ENCODE data around the gene GPC1.

GPC1 gene

GRCh38 chr2:240438810-240439697 is 3.6 kb downstream of the GPC1 start:
- no peak for DNase-seq (ENCODE audit: low read depth)
- H3K4me3 ChIP-seq (ENCODE audit: low read depth, low read length): peak overlapping the region; percentile 62

GRCh38 chr2:240439698-240440151 is 4.3 kb downstream of the GPC1 start:
- no peak for DNase-seq (ENCODE audit: low read depth)
- H3K4me3 ChIP-seq (ENCODE audit: low read depth, low read length): no peak overlapping the region

DNA sequence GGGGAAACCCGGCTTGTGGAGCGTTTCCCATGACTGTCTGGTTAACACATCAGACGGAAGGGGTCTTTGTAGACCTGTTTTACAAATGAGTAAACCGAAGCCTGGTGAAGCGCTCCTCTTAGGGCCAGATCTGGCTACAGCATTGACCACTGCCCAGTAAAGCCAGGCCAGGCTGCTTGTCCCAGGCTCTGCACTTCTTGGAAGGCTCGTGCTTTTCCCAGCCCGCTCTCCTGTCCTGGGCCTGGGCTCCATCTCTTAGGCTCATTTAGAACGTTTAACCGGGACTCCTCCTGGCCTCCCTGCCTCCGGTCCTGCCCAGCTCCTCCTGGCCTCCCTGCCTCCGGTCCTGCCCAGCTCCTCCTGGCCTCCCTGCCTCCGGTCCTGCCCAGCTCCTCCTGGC is 4.8 kb downstream of the GPC1 start:
- DNase-seq (ENCODE audit: low read depth): no peak
- H3K4me3 ChIP-seq (ENCODE audit: low read depth, low read length): no peak overlapping the region

DNA sequence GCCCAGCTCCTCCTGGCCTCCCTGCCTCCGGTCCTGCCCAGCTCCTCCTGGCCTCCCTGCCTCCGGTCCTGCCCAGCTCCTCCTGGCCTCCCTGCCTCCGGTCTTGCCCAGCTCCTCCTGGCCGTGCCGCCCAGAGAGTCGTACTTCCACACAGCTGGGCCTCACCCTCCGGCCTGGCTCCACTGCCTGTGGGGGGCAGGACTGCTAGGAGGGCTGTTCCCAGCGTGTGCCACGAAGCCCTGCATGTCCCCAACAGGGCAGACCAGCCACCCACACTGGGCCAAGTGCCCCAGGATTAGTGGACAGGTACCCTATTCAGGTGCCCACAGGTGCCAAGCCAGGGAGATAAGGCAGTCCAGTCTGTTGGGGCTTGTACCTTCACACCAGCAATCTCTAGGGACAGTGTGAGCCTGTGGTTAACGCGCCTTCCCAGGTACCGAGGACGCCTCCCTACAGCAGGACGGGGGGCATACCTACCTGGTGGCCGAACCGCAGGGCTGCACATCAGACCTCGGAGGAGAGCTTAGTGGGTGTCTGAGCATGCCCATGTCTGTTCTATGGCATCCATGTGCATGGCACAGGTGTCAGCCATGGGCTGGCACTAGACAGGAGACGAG is 5.3 kb downstream of the GPC1 start:
- no peak for DNase-seq (ENCODE audit: low read depth)
- no peak overlapping the region for H3K4me3 ChIP-seq (ENCODE audit: low read depth, low read length)

- H3K4me3 ChIP-seq (ENCODE audit: low read depth, low read length): no peak overlapping the region
- DNase-seq (ENCODE audit: low read depth): no peak
Measured at GRCh38 chr2:240441326-240441992, 6.0 kb downstream of the GPC1 start.

DNA sequence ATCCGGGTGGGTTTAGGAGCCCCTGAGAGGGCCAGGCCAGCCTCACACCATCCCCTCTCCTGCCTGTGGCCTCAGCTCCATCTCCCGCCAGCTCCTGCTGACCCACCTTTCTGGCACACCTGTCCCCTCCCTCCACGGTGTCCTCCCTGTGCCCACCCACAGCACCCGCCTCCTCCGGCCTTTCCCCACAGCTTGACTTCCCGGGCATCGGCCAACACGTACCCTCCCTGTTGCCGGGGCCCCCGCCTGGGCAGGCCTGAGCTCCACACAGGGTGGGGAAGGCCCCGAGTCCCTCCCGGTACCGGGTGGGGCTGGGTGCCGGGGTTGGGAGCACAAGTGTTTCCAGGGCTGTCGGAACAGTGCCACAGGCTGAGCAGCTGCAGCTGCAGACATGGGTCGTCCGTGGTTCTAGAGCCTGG is 6.5 kb downstream of the GPC1 start:
- H3K4me3 ChIP-seq (ENCODE audit: low read depth, low read length): no peak overlapping the region
- no peak for DNase-seq (ENCODE audit: low read depth)

DNA sequence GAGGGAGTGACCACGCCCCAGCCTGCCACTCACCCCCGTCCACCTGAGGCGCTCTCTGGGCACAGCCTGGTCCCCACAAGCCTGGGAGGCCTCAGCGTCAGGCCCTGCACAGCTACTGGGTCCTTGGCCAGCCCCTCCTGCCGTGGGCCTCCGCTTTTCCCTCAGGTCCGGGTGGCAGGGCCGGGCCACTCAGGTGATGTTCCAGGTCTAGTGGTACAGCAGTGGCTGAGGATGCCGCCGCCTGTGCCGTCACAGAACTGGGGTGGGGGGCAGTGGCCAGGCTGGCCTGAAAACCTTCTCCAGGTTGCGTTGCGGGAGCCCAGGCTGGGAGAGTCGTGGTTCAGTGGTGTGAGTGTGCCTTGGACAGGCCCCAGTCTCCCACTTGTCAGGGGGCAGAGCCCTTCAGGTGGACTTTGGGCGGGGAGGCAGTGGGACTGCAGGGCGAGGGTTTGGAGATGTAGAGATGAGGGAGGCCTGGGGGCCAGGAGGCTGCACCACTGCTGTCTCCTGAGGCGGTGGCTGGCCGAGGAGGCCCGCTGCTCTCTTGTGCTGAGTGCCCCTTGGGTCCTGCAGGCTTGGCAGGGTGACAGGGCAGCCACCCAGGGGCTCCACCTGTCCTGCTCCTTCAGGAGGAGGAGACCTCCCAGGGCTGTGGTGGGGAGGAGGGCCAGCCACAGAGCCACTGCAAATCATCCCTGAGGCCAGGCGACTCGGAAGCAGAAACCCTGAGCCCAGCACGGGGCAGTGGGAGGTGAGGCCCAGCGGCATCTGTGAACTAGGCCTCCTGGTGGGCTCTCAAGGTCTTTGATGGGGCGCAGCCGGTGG is 7.6 kb downstream of the GPC1 start:
- H3K4me3 ChIP-seq (ENCODE audit: low read depth, low read length): no peak overlapping the region
- DNase-seq (ENCODE audit: low read depth): no peak

DNA sequence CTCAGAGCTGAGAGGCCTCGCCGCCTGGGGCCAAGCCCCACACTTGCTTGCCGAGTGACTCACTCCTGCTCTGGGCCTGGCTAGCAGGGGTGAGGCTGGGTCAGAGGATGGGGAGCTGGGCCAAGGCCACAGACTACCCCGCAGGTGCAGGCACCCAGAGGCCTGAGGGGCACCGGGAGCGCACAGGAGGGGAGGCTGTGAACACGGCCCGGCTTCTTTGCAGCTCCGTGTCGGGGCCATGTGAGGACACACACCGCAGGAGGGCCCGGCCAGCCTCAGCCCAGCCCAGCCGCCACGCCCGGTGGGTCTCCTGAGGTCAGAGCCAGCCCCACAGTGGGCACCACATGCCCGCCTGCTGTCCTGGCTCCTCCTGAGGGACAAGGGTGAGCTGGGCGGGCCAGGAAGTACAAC is 8.4 kb downstream of the GPC1 start:
- H3K4me3 ChIP-seq (ENCODE audit: low read depth, low read length): no peak overlapping the region
- DNase-seq (ENCODE audit: low read depth): no peak

- no peak for DNase-seq (ENCODE audit: low read depth)
- no peak overlapping the region for H3K4me3 ChIP-seq (ENCODE audit: low read depth, low read length)
Measured at GRCh38 chr2:240444464-240444863, 9.0 kb downstream of the GPC1 start.

GRCh38 chr2:240445961-240446663 is 10.6 kb downstream of the GPC1 start:
- H3K4me3 ChIP-seq (ENCODE audit: low read depth, low read length): no peak overlapping the region
- DNase-seq (ENCODE audit: low read depth): no peak

- no peak overlapping the region for H3K4me3 ChIP-seq (ENCODE audit: low read depth, low read length)
- DNase-seq (ENCODE audit: low read depth): no peak
Measured at GRCh38 chr2:240446664-240447175, 11.3 kb downstream of the GPC1 start.

- no peak for DNase-seq (ENCODE audit: low read depth)
- no peak overlapping the region for H3K4me3 ChIP-seq (ENCODE audit: low read depth, low read length)
Measured at GRCh38 chr2:240447331-240447730, 11.9 kb downstream of the GPC1 start.

DNA sequence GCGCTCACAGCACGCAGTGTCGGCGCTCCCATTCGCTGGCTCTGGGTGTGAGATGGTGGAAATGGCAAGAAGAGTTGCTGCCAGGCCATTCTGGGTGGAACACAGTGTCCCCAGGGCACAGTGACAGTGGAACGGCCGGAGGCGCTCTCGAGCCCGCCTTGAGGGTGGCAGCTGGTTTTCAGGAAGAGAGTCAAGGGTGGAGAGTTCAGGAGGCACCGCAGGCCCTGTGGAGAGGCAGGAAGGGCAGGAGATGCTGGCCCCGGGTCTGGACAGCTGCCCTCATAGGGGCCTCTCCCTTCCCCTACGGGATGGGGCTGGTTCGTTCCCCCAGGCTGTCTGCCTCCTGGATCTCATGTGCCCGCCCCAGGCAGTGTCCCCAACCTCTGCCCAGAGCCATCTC is 12.5 kb downstream of the GPC1 start:
- no peak overlapping the region for H3K4me3 ChIP-seq (ENCODE audit: low read depth, low read length)
- no peak for DNase-seq (ENCODE audit: low read depth)

DNA sequence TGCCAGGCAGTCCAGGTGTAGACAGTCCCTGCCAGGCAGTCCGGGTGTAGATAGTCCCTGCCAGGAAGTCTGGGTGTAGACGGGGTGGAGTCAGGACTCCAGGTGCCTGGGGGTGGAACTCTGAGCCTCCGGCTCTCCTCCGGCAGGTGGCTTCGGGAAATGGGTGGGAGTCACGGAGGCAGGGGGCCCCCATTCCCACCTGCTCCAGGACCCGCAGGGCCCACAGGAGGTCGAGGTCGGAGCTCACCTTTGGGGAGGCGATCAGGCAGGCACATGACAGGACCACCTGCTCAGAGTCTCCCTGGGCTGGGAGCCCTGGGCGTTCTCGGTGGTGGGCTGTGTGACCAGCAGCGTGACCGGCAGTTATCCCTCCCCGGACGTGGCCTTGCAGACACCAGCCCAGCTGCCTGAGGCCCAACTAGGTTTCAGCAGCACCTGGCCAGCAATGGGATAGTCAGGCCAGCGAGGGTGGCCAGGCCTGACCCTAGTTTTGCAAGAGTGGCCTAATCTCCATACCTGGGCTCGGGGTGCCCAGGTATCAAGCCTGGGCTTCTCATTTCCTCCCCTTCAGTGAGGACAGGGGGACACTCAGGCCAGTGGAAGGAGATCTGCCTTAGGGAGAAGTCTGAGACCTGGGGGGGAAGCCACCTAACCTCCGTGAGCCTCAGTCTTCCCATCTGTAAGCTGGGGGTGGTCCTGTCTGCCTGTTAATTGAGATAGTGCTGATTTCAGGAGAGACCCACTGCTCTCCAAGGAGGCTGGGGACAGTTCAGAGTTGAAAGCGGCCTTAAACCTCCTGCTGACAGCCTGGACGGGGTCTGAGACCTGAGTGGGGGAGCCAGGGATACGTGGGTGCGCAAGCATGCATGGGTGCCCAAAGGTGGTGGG is 13.2 kb downstream of the GPC1 start:
- H3K4me3 ChIP-seq (ENCODE audit: low read depth, low read length): no peak overlapping the region
- no peak for DNase-seq (ENCODE audit: low read depth)

GRCh38 chr2:240449764-240450531 is 14.5 kb downstream of the GPC1 start:
- no peak overlapping the region for H3K4me3 ChIP-seq (ENCODE audit: low read depth, low read length)
- no peak for DNase-seq (ENCODE audit: low read depth)

DNA sequence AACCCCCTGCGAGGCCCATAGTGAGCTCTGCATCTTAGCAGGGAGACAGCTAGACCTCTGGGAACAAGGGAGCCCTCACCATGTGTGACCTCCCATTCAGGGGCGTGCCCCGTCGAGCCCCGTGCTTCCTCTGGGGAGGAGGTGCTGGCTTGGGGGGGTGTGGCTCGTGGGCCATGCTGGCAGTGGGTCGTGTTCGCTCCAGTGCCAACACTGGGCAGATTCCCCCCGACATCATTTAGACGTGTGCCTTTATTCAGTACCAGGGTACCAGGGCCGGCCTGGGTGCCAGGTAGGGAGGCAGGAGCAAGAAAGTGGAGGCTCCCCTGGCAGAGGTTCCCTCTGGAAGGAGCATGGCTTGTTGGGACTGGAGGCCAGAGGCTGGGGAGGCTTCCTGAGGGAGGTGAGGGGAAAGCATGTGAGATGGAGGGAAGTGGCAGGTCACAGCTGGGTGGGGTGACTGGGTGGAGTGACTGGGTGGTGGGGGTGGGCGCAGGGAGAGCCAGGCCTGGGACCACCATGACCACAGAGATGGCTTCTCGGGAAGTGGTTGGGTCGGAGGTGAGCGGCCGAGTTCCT is 15.2 kb downstream of the GPC1 start:
- DNase-seq (ENCODE audit: low read depth): no peak
- H3K4me3 ChIP-seq (ENCODE audit: low read depth, low read length): no peak overlapping the region

DNA sequence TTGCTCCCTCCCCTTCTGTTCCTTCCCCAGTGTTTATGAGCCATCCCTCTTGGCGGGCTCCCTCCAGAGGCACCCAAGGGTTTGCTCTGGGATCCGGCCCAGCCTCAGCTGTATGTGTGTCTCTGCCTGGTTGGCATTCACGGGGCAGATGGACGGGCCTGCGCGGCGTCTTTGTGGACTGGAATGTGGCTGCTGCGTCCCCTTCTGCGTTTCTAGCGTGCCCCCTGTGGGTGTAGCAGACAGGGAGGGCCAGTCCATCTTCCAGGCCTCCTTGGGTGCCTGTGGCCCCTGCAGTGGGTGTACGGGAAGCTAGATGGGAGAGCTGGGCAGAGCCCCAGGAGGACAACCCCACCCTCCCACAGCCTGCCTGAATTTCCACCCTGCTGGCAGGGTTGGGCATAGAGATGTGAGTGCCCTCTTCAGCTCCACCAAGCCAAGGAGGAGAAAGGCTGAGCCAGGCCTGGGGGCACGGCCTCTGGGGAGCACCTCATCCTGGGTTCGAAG is 15.7 kb downstream of the GPC1 start:
- no peak for DNase-seq (ENCODE audit: low read depth)
- no peak overlapping the region for H3K4me3 ChIP-seq (ENCODE audit: low read depth, low read length)

Data from skeletal muscle cell (primary cell).